Measurements from ENCODE around the gene PPP2R5C. TPM values are rescaled to one million over a fixed set of nuclear protein-coding genes. Genes with fewer than 3 reads are reported as not detected.

PPP2R5C gene
- total and polyA plus RNA-seq, 9 of the 15 experiments (the other 6 are each of a cell fraction or from before 2014, with no cell fraction given) = 284 to 617 (median 395) TPM

- in situ Hi-C loops (cut with MboI) = loop anchor here (5.0 kb wide), 1 partner anchor 355 kb away; the partner anchor contains the start of gene ZNF839
- H3K79me2 ChIP-seq (ENCODE audit: control insufficient read depth, insufficient read depth, low read length) = peaks cover 31% of the 10 kb centered on the region
- H3K4me2 ChIP-seq (ENCODE audit: insufficient read depth, low read length) = peak overlapping the region; percentile 60
- CTCF ChIA-PET (ENCODE audit: low intra/inter-chr PET ratio) = no interaction called here
- peaks cover 37 to 42% of the 10 kb centered on the region in 2 experiments for H3K4me1 ChIP-seq (replicated peaks in 1 of 2; ENCODE audit: control insufficient read depth in 2 of 2, insufficient read depth in 2 of 2, low read length in 2 of 2)
- H2AFZ ChIP-seq (ENCODE audit: low read depth, low read length) = peak overlapping the region; percentile 85
- no peaks in the 10 kb centered on the region for H3K27me3 ChIP-seq (ENCODE audit: control insufficient read depth in 2 of 2, insufficient read depth in 2 of 2, low read length in 2 of 2)
- H3K36me3 ChIP-seq (ENCODE audit: control insufficient read depth, insufficient read depth, low read length) = peaks cover 5% of the 10 kb centered on the region; the same call in 1 of the 3 replicates
- POLR2A ChIA-PET = no interaction called here
- no peaks in the 10 kb centered on the region for H3K9me1 ChIP-seq (ENCODE audit: control insufficient read depth, insufficient read depth, low read length)
- no peaks in the 10 kb centered on the region for H3K9me3 ChIP-seq (replicated peaks; ENCODE audit: control insufficient read depth, insufficient read depth, low read depth, low read length)
- FAIRE-seq = peak; percentile 89
- intact Hi-C loops (cut with micrococcal nuclease) = loop anchor here (5.0 to 10.0 kb wide), 3 partner anchors 85 to 542 kb away; partner anchors contain the start of genes ANKRD9 and ZNF839
- ATAC-seq = peak; percentile 4; the same call in 1 of the 3 replicates
- no peak overlapping the region for H3K4me3 ChIP-seq
- H3K27ac ChIP-seq (ENCODE audit: extremely low read depth, low read depth, low read length) = peak overlapping the region; percentile 38; the same call in 2 of the 3 replicates
- DNase-seq (ENCODE audit: extremely low read depth in 1 of 4, low spot score in 3 of 4) = peak; percentile 55 to 90 (median 62)
- BruUV-seq (replicated peaks) = no TSS peak
- 8% methylated on average over 5 of the region's 5 CpGs for WGBS (ENCODE audit: insufficient coverage, low coverage, missing lambda C conversion rate)
- H4K20me1 ChIP-seq (replicated peaks; ENCODE audit: control insufficient read depth, insufficient read depth, low read length) = no peaks in the 10 kb centered on the region
- H3K9ac ChIP-seq (ENCODE audit: insufficient read depth in 1 of 2, low read depth in 2 of 2, low read length in 2 of 2) = no peak overlapping the region; a peak in 1 of 4 replicates
- no peak for TF ChIP-seq ZNF274 (IDR thresholded peaks at IDR 0.05; ENCODE audit: borderline replicate concordance, low read depth, low read length)
- TF ChIP-seq TFAP4 (CRISPR knock-in tag; IDR thresholded peaks at IDR 0.05; ENCODE audit: borderline replicate concordance) = peak; percentile 53; the same call in 1 of the 2 replicates
- TF ChIP-seq TBP (optimal IDR thresholded peaks at IDR 0.05; ENCODE audit: low read depth, low read length) = no peak
- 0 out of 2 replicates have a peak, but pooled peaks have one; percentile 35 for TF ChIP-seq SMAD4 (CRISPR knock-in tag; conservative IDR thresholded peaks at IDR 0.05)
- peak; percentile 32; the same call in 1 of the 2 replicates for TF ChIP-seq EP300 (IDR thresholded peaks at IDR 0.05; ENCODE audit: low read length)
- TF ChIP-seq C11orf30 (IDR thresholded peaks at IDR 0.05; ENCODE audit: low read depth) = peak; percentile 81
- TF ChIP-seq MYNN (IDR thresholded peaks at IDR 0.05) = no peak
- no peak for TF ChIP-seq MYNN (CRISPR knock-in tag; IDR thresholded peaks at IDR 0.05)
- TF ChIP-seq BHLHE40 (IDR thresholded peaks at IDR 0.05; ENCODE audit: low read length) = no peak
- 0 out of 2 replicates have a peak, but pooled peaks have one; percentile 9 for TF ChIP-seq ARID1B (IDR thresholded peaks at IDR 0.05)
- no peak for TF ChIP-seq POU5F1 (IDR thresholded peaks at IDR 0.05; ENCODE audit: borderline replicate concordance, low read depth, low read length, partially characterized antibody)
- 0 out of 2 replicates have a peak, but pooled peaks have one; percentile 20 for TF ChIP-seq MYC (IDR thresholded peaks at IDR 0.05; ENCODE audit: low read depth, low read length)
- no peak for TF ChIP-seq MYC (CRISPR knock-in tag; IDR thresholded peaks at IDR 0.05; ENCODE audit: borderline replicate concordance, low read depth)
- peak; percentile 59 for TF ChIP-seq MAFG (tag; conservative IDR thresholded peaks at IDR 0.05)
- peak; percentile 35; the same call in 1 of the 2 replicates for TF ChIP-seq JUND (IDR thresholded peaks at IDR 0.05; ENCODE audit: borderline replicate concordance, low read depth, low read length)
- TF ChIP-seq JUND (tag; IDR thresholded peaks at IDR 0.05; ENCODE audit: borderline replicate concordance, low read depth, low read length) = peak; percentile 48; the same call in 2 of the 3 replicates
- TF ChIP-seq NFIC (IDR thresholded peaks at IDR 0.05) = peak; percentile 98
- TF ChIP-seq RFX7 (CRISPR knock-in tag; IDR thresholded peaks at IDR 0.05) = no peak
- TF ChIP-seq ERF (CRISPR knock-in tag; IDR thresholded peaks at IDR 0.05) = no peak
- TF ChIP-seq THAP7 (CRISPR knock-in tag; IDR thresholded peaks at IDR 0.05) = no peak
- peak; percentile 37 for TF ChIP-seq CBFA2T3 (IDR thresholded peaks at IDR 0.05)
- peak; percentile 90 for TF ChIP-seq NFE2 (IDR thresholded peaks at IDR 0.05; ENCODE audit: low read depth)
- 0 out of 2 replicates have a peak, but pooled peaks have one; percentile 29 for TF ChIP-seq FOSL1 (tag; conservative IDR thresholded peaks at IDR 0.05)
- TF ChIP-seq MAFK (IDR thresholded peaks at IDR 0.05; ENCODE audit: low read length) = peak; percentile 70; the same call in 1 of the 2 replicates
- TF ChIP-seq NRF1 (conservative IDR thresholded peaks at IDR 0.05 in 1 of 2, IDR thresholded peaks at IDR 0.05 in 1 of 2) = peak in 1 of 2 experiments; percentile 23; a peak in 1 of 4 replicates
- 0 out of 2 replicates have a peak, but pooled peaks have one; percentile 18 for TF ChIP-seq SMARCE1 (IDR thresholded peaks at IDR 0.05)
These were observed 201.0 kb downstream of the PPP2R5C start for GRCh38 chr14:101962503-101962874.
